Stimulated activated CD8-positive, alpha-beta memory T cell treated with anti-CD3 and anti-CD28 coated beads, Interleukin-7, amount 100 ng/mL, for 1 hour (primary cell): Measurements from ENCODE around the gene MAP3K5.
"Not testable (repeated sequence)": the region's sequence is repeated elsewhere in the genome, so short reads cannot be mapped to it uniquely, and the experiment has no call there.

Experiments
- DNase-seq, 2 donors: peaks; one replicate each; pipeline ENCODE4 v3.0.0-alpha.2; 2020; ENCODE audit warnings: low read depth in 2 of 2

Gene MAP3K5

GRCh38 chr6:136721467-136721866 is 70.8 kb downstream of the MAP3K5 start:
- DNase-seq, result no peak

- no peak for DNase-seq
Observed at GRCh38 chr6:136720045-136720770, 72.1 kb downstream of the MAP3K5 start.

- no peak for DNase-seq
Observed at GRCh38 chr6:136719280-136720044, 72.8 kb downstream of the MAP3K5 start.

- no peak for DNase-seq
Observed at GRCh38 chr6:136718476-136718875, 73.8 kb downstream of the MAP3K5 start.

GRCh38 chr6:136717716-136717990 is 74.6 kb downstream of the MAP3K5 start:
- no peak for DNase-seq

GRCh38 chr6:136716917-136717715 is 75.2 kb downstream of the MAP3K5 start:
- DNase-seq, result no peak

- DNase-seq, result not testable (repeated sequence)
Observed at GRCh38 chr6:136712642-136713041, 79.6 kb downstream of the MAP3K5 start.

GRCh38 chr6:136711644-136712043 is 80.6 kb downstream of the MAP3K5 start:
- no peak for DNase-seq

GRCh38 chr6:136710877-136711552 is 81.3 kb downstream of the MAP3K5 start:
- DNase-seq, result no peak

GRCh38 chr6:136709429-136709828 is 82.8 kb downstream of the MAP3K5 start:
- no peak for DNase-seq

- DNase-seq, result no peak
Observed at GRCh38 chr6:136706430-136706829, 85.8 kb downstream of the MAP3K5 start.

- DNase-seq, result no peak
Observed at GRCh38 chr6:136703331-136703865, 88.9 kb downstream of the MAP3K5 start.

- no peak for DNase-seq
Observed at GRCh38 chr6:136701045-136701444, 91.2 kb downstream of the MAP3K5 start.

GRCh38 chr6:136699358-136699757 is 92.9 kb downstream of the MAP3K5 start:
- no peak for DNase-seq

- no peak for DNase-seq
Observed at GRCh38 chr6:136696783-136697364, 95.4 kb downstream of the MAP3K5 start.

- DNase-seq, result no peak
Observed at GRCh38 chr6:136696238-136696637, 96.0 kb downstream of the MAP3K5 start.

- DNase-seq, result no peak
Observed at GRCh38 chr6:136695412-136695811, 96.9 kb downstream of the MAP3K5 start.

- no peak for DNase-seq
Observed at GRCh38 chr6:136693090-136693489, 99.2 kb downstream of the MAP3K5 start.

GRCh38 chr6:136687894-136688293 is 104.4 kb downstream of the MAP3K5 start:
- DNase-seq, result not testable (repeated sequence)

- DNase-seq, result no peak
Observed at GRCh38 chr6:136685540-136686108, 106.7 kb downstream of the MAP3K5 start.

GRCh38 chr6:136684466-136684865 is 107.8 kb downstream of the MAP3K5 start:
- DNase-seq, result no peak
